GM21786 (cell line): ENCODE measurements around the gene COL5A1.
"Not testable (repeated sequence)": the region's sequence is repeated elsewhere in the genome, so short reads cannot be mapped to it uniquely, and the experiment has no call there.

Experiments used
- ATAC-seq: cut with Tn5 transposase; IDR thresholded peaks from one replicate; pipeline ENCODE4 v1.9.1; 2021; ENCODE audit not compliant: unreplicated experiment

Gene COL5A1

GRCh38 chr9:134846699-134847098 is 205.1 kb downstream of the COL5A1 start:
- ATAC-seq: no peak

DNA sequence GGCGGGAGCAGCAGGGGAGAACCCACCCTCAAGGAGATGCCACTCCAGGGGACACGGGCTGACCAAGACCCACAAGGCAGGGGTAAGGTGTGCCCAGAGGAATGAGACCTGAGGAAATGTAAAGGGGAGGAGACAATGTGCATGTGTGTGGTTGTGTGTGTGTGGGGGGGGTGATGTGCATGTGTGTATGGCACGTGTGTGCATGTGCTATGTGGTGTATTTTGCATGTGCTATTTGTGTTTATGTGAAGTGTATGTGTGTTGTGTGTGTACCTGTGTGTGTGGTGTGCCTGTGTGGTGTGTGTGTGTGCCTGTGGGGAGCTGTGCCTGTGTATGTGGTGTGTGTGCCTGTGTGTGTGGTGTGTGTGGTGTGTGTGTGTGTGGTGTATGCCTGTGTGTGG is 205.5 kb downstream of the COL5A1 start:
- no peak for ATAC-seq

DNA sequence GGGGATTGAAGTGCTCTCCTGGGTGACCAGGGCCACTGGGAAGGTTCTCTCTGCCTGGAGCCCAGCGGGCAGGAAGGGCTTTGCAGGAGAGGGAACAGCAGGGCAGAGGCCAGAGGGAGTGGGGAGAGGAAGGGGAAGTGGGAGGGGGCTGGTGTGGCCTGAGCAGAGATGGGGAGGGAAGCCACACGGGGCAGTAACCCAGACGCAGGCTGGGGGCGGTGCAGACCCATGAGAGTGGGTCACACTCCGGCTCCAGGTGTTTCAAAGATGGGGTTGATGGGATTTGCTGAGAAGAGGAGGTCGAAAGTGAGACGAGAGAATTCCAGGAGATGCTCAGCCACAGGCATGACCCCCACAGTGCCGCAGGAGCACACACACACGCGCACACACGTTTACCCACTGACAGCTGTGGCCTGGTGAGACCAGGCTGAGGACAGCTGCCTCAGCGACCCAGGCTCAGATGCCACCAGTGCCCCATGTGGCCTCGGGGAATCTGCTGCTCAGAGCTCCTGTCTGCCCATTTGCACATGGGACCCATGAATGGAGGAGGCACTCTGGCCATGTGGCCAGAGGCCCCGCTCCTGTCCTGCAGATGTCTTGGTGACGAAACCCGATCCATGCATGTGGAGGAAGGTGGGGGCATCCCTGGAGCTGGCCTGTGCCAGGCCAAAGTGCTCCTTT is 206.3 kb downstream of the COL5A1 start:
- ATAC-seq: no peak

- no peak for ATAC-seq
These were observed 206.9 kb downstream of the COL5A1 start for GRCh38 chr9:134848504-134848903.

GRCh38 chr9:134850611-134851010 is 209.0 kb downstream of the COL5A1 start:
- ATAC-seq: no peak

GRCh38 chr9:134851020-134851419 is 209.4 kb downstream of the COL5A1 start:
- no peak for ATAC-seq

DNA sequence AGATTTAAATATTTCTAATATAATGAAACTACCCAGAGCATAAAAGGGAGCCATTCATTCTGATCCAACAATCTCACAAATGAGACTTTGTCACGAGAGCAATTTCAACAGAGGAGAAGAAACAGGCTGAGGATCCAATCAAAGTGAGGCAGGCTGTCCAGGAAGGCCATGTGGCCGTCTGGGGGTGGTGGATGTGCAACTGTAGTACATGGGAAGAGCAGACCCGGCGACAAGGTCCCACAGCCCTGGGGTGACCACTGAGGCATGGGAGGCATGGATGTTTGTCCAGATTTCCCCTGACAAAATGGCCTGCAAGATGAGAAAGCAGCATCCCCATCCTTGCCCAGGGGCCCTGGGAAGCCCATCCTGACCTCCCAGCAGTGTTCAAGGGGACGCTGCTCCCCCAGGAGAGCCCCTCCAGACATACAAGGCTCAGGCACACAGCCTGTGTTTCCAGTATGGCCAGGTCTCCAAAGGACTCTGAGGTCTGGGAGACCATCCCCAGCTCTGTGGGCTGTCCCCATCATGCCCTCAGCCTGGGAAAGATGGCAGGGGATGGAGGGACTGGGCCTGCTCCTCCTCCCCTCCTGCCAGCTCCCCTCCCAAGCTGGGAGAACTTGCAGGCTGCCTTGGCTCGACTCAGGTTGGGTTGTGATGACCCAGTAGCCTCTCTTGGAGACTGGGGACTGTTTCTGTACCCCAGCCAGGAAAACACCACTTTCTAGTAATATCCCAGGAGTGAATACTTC is 211.5 kb downstream of the COL5A1 start:
- ATAC-seq: no peak

DNA sequence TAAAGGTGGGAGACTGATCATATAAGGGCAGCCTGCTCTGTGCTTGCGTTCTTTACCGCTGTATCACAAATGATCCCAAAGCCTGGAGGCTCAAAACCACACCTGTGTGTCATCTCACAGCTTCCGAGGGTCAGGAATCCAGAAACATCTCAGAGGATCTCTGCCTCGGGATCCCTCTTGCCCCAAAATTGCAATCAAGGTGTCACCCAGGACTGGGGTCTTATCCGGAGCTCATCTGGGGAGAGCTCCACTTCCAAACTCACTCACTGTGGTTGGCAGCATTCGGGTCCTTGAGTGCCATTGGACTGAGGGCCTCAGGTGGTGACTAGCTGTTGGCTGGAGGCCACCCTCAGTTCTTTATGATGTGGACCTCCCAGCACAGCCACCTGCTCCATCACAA is 212.3 kb downstream of the COL5A1 start:
- ATAC-seq: no peak

- no peak for ATAC-seq
These were observed 213.0 kb downstream of the COL5A1 start for GRCh38 chr9:134854541-134854981.

DNA sequence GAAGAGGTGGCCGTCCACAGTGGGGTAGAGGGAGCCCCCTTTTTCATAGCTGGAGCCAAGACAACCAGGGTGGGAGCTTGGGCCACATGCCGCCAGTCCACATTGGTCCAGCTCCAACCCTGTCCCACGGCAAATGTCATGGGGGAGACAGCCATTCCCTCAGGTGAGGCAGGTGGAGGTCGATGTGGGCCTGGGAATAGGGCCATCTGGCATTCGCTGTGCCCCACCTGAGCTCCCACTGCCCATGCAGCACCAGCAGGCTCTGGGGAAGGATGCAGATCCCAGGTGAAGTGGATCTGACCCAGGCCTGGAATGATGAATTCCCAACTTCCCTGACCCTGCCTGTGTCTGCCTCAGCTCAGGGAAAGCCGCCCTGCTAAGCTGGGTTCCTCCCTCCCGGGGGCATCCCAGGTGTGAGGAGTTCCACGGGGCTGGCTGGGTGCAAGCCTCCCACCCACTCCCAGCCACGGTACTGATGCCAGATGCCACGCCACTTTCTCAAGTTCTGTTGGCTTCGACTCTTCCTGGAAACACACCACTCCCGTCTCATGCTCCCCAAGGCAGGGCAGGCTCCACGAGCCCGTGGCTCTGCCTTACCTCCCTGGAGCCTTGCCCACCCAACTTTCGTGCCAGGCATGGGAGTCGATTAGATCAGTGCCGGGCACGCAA is 213.8 kb downstream of the COL5A1 start:
- ATAC-seq: no peak

- no peak for ATAC-seq
These were observed 214.3 kb downstream of the COL5A1 start for GRCh38 chr9:134855900-134856377.

DNA sequence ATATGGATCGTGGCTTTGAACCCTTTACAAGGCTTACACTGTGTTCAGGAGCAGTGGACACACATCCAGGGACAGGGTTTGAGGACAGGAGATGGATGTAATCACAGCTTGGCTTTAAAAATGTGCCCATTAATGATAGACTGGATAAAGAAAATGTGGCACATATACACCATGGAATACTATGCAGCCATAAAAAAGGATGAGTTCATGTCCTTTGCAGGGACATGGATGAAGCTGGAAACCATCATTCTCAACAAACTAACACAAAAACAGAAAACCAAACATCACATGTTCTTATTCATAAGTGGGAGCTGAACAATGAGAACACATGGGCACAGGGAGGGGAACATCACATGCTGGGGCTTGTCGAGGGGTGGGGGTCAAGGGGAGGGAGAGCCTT is 215.8 kb downstream of the COL5A1 start:
- not testable (repeated sequence) for ATAC-seq

DNA sequence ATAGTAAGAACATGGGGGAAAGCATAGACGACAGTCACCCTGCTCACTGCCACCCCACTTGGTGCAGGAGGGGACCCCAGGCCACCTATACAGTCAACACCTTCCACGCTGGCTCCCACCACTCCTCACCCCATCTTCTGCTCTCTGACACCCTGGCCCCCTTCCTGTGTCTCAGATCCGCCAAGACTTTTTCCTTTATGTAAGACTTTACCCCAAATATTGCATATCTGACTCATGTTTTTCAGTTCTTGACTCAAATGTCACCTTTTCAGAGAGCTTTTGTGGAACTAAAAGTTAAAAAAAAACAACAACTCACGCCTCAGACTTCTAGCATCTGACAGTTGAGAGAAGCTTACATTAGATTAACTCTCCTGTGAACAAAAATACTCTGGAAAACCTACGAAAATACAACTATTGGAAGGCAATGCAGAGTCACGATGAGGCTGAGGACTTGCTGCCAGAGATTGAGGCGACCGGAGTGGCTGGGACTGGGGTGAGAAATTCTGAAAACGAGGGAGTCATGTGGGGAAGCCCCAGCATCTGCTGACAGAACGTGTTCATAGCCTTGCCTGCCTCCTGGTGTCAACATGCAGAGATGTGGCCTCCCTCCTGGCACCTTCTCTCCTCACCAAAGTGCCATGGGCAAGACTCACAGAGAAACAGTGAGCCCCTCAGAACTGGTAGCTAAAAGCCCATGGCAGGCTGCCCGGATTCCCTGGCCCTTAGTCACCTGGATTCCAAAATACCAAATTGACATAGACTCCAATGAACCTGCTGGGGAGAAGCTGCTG is 216.6 kb downstream of the COL5A1 start:
- peak; percentile 86 for ATAC-seq

DNA sequence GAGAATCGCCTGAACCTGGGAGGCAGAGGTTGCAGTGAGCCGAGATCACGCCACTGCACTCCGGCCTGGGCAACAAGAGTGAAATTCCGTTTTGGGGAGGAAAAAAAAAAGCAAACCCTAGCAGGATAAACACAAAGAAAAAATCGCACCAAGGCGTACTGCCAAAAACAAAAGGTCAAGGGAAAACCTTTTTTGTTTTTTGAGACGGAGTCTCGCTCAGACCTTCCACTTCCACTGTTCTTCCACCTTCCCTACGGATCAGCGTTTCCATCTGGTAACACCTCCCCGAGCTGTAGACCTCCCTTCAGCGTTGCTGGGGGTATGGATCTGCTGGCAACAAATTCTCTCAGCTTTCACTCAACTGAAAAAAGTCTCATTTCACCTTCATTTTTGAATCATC is 218.9 kb downstream of the COL5A1 start:
- ATAC-seq: no peak

GRCh38 chr9:134861595-134862334 is 220.2 kb downstream of the COL5A1 start:
- no peak for ATAC-seq

GRCh38 chr9:134863306-134863902 is 221.8 kb downstream of the COL5A1 start:
- no peak for ATAC-seq

DNA sequence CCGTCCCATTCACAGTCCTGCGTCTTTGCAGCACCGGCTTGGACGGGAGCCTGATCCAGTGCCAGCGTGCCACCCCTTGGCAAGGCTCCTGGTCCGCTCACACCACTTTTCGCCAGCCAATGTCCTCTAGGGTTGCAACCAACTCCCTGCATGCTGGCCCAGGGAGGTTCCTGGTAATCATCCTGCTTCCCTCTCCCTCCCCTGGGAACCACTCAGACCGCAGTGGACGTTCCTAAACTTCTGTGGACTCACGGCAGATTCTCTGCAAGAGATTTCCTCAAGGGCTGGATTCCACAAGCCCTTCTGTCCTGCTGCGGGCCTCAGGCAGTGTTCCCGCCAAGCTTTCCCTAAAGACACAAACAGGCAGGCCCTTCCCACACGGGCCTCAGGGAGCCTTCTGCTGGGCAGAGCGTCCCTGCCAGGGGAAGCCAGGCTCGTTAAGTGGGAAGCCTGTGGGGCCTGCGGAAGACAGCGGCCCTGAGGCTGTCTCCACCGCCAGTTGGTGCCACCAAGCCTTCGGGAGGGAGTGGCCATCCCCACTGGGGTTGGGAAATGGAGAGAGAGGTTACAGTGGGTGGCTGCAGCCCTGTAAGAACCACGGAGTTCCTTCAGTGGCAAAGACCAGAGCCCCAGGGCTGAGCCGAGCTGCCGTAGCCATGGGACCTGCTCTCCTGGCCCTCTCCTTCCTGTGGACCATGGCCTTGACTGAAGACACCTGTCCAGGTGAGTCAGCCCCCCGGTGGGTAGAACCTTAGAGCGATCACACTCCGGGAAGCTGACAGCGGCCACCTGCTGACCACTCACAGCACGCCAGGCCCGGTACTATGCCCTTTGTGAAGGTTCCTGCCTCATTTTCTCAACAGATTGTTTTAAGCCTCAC is 222.6 kb downstream of the COL5A1 start:
- no peak for ATAC-seq

DNA sequence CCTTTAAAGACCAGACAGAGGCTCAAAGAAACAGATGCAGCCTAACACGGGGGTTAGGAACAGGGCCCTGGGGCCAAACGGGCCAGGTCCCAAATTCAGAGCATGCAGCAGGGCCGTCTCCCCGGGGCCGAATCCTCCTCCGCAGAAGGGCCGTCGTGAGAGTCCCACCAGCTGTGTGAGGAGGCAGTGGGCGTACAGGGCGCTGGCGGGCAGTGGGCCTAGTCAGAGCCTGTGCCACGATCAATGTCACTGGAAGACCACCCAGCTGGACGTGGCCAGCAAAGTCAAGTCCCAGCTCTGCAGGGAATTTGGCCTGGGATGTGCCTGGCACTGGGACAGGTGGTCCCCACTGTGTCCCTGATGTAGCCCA is 223.2 kb downstream of the COL5A1 start:
- ATAC-seq: no peak
